Adipocyte (in vitro differentiated cells): ENCODE results near the gene RNF223.

Experiments
- DNase-seq: peaks from one replicate; pipeline ENCODE4 v3.0.0-alpha.2; 2015; ENCODE audit warnings: low read depth
- H3K27me3 ChIP-seq: replicated peaks from 2 replicates; pipeline ENCODE4 v1.7.0; 2013; ENCODE audit warnings: mild to moderate bottlenecking, low read length, moderate library complexity; ENCODE audit not compliant: control insufficient read depth, insufficient read depth
- H3K36me3 ChIP-seq: 2 replicates; pipeline ENCODE4 v1.7.0; 2013; ENCODE audit warnings: low read length, mild to moderate bottlenecking, moderate library complexity; ENCODE audit not compliant: control insufficient read depth, insufficient read depth, severe bottlenecking
- H3K4me1 ChIP-seq: 2 replicates; pipeline ENCODE4 v1.7.0; 2013; ENCODE audit warnings: mild to moderate bottlenecking, low read length, moderate library complexity; ENCODE audit not compliant: control insufficient read depth, insufficient read depth
- H3K4me3 ChIP-seq: 2 replicates; pipeline ENCODE4 v1.7.0; 2013; ENCODE audit warnings: mild to moderate bottlenecking, low read length, moderate library complexity
- H3K9ac ChIP-seq: 2 replicates; pipeline ENCODE4 v1.7.0; 2013; ENCODE audit warnings: mild to moderate bottlenecking, low read length, moderate library complexity
- H3K9me3 ChIP-seq: 2 replicates; pipeline ENCODE4 v1.7.0; 2013; ENCODE audit warnings: mild to moderate bottlenecking, low read length, moderate library complexity; ENCODE audit not compliant: control insufficient read depth

RNF223 gene

DNA sequence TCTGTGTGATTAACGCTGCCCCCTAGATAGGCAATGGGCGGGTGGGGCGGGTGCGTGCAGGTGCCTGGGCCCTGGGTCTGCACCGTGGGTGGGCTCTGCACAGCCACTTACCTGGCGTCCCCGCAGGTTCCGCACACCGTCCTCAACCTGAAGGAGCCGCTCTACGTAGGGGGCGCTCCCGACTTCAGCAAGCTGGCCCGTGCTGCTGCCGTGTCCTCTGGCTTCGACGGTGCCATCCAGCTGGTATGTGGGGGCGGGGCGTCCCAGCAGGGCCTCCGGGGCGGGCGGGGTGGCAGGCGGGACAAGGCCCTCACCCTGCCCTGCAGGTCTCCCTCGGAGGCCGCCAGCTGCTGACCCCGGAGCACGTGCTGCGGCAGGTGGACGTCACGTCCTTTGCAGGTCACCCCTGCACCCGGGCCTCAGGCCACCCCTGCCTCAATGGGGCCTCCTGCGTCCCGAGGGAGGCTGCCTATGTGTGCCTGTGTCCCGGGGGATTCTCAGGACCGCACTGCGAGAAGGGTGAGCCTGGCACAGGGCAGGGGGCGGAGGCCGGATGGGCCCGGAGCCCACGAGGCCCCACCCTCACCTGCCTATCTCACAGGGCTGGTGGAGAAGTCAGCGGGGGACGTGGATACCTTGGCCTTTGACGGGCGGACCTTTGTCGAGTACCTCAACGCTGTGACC, 22.8 kb downstream of the RNF223 start:
- Histone ChIP-seq H3K4me3 (no peak overlapping the region), H3K27me3 (no peaks in the 10 kb centered on the region), H3K36me3 (no peaks in the 10 kb centered on the region), H3K9ac (no peak overlapping the region), H3K4me1 (no peaks in the 10 kb centered on the region), H3K9me3 (no peaks in the 10 kb centered on the region)
- no peak for DNase-seq

DNA sequence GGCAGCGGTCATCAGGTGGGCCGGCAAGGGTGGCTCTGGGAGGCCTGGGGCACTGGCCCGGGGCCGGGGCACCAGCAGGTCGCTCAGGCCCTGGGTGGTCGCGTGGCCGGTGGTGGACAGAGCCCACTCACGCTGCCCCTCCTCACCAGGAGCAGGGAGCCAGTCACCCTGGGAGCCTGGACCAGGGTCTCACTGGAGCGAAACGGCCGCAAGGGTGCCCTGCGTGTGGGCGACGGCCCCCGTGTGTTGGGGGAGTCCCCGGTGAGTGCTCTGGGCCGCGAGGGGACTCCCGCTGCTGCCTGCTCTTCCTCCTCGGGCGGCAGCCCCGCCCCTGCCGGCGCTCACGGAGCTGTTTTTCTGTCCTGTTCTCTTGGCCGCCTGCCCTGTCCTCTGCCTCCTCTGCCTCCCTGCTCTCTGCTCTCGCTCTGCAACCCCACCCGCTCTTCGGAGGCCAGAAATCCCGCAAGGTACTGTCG, 23.5 kb downstream of the RNF223 start:
- Histone ChIP-seq H3K9ac (no peak overlapping the region), H3K9me3 (no peaks in the 10 kb centered on the region), H3K4me1 (no peaks in the 10 kb centered on the region), H3K27me3 (no peaks in the 10 kb centered on the region), H3K4me3 (no peak overlapping the region), H3K36me3 (no peaks in the 10 kb centered on the region)
- no peak for DNase-seq

DNA sequence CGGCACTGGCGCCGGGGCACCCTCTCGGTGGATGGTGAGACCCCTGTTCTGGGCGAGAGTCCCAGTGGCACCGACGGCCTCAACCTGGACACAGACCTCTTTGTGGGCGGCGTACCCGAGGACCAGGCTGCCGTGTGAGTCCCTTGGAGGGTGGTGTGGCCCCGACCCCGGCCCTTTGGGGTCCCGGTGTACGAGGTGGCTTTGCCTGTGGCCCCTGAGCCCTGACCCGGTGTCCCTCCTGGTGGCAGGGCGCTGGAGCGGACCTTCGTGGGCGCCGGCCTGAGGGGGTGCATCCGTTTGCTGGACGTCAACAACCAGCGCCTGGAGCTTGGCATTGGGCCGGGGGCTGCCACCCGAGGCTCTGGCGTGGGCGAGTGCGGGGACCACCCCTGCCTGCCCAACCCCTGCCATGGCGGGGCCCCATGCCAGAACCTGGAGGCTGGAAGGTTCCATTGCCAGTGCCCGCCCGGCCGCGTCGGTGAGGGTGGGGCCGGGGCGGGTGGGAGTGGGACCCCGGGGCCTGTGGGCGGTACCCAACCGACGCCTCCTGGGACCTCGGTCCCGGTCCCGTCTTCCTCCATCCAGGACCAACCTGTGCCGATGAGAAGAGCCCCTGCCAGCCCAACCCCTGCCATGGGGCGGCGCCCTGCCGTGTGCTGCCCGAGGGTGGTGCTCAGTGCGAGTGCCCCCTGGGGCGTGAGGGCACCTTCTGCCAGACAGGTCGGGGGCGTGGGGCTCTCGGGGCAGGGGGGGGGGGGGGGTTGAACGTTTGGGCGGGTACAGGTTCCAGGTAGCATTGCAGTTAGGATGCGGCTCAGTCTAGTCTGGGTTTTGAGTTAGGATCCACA, 24.6 kb downstream of the RNF223 start:
- H3K4me1 ChIP-seq, result no peaks in the 10 kb centered on the region
- no peak overlapping the region for H3K9ac ChIP-seq
- no peaks in the 10 kb centered on the region for H3K9me3 ChIP-seq
- DNase-seq, result no peak
- H3K27me3 ChIP-seq, result no peaks in the 10 kb centered on the region
- no peaks in the 10 kb centered on the region for H3K36me3 ChIP-seq
- H3K4me3 ChIP-seq, result no peak overlapping the region

DNA sequence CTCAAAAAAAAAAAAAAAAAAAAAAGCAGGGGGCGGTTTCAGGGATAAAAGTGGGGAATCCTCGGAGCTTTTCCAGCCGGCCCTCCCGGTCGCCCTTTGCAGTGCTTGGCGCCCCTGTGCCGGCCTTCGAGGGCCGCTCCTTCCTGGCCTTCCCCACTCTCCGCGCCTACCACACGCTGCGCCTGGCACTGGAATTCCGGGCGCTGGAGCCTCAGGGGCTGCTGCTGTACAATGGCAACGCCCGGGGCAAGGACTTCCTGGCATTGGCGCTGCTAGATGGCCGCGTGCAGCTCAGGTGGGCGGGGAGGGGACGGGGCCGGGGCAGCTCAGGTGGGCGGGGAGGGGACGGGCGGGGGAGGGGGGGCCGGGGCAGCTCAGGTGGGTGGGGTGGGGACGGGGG, 25.3 kb downstream of the RNF223 start:
- no peak for DNase-seq
- Histone ChIP-seq H3K9me3 (no peaks in the 10 kb centered on the region), H3K27me3 (no peaks in the 10 kb centered on the region), H3K36me3 (no peaks in the 10 kb centered on the region), H3K4me1 (no peaks in the 10 kb centered on the region), H3K9ac (no peak overlapping the region), H3K4me3 (no peak overlapping the region)

DNA sequence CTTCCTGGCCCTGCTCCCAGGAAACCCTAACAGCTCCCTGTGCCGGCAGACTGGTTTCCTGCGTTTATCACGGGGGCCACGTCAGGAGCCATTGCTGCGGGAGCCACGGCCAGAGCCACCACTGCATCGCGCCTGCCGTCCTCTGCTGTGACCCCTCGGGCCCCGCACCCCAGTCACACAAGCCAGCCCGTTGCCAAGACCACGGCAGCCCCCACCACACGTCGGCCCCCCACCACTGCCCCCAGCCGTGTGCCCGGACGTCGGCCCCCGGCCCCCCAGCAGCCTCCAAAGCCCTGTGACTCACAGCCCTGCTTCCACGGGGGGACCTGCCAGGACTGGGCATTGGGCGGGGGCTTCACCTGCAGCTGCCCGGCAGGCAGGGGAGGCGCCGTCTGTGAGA, 26.1 kb downstream of the RNF223 start:
- H3K9ac ChIP-seq, result no peak overlapping the region
- H3K4me1 ChIP-seq, result no peaks in the 10 kb centered on the region
- no peaks in the 10 kb centered on the region for H3K27me3 ChIP-seq
- DNase-seq, result no peak
- H3K4me3 ChIP-seq, result no peak overlapping the region
- no peaks in the 10 kb centered on the region for H3K9me3 ChIP-seq
- no peaks in the 10 kb centered on the region for H3K36me3 ChIP-seq

DNA sequence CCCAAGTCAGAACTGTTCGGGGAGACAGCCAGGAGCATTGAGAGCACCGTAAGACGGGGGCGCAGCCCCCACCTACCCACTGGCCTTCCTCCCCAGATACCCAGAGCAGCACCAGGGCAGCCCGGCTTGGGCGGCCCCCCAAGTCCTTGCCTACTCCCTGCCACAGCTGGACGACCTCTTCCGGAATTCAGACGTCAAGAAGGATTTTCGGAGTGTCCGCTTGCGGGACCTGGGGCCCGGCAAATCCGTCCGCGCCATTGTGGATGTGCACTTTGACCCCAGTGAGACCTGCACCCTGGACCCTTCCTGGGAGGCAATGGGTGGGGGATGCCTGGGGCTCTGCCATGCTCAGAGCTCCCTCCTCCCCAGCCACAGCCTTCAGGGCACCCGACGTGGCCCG, 26.7 kb downstream of the RNF223 start:
- H3K36me3 ChIP-seq, result no peaks in the 10 kb centered on the region
- no peaks in the 10 kb centered on the region for H3K9me3 ChIP-seq

DNA sequence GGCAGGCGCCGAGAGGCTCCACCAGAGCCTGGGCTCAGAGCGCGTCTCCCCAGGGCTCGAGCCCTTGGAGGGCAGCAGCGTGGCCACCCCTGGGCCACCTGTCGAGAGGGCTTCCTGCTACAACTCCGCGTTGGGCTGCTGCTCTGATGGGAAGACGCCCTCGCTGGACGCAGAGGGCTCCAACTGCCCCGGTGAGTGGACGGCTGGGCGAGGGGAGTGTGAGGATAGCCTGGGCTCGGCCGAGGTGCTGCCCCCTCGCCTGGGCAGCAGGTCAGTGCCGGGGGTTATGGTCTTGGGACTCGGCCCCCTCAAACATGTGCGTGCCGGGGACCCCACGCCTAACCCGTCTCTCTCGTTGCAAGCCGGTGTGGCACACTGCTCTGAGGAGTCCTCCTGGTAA, 27.3 kb downstream of the RNF223 start:
- Histone ChIP-seq H3K9ac (no peak overlapping the region), H3K9me3 (no peaks in the 10 kb centered on the region), H3K4me3 (no peak overlapping the region), H3K36me3 (no peaks in the 10 kb centered on the region), H3K4me1 (no peaks in the 10 kb centered on the region), H3K27me3 (no peaks in the 10 kb centered on the region)
- no peak for DNase-seq

More for the DNA sequence above, 26.7 kb downstream of the RNF223 start:
- no peaks in the 10 kb centered on the region for H3K4me1 ChIP-seq
- H3K9ac ChIP-seq, result no peak overlapping the region
- no peak overlapping the region for H3K4me3 ChIP-seq
- no peak for DNase-seq
- no peaks in the 10 kb centered on the region for H3K27me3 ChIP-seq

DNA sequence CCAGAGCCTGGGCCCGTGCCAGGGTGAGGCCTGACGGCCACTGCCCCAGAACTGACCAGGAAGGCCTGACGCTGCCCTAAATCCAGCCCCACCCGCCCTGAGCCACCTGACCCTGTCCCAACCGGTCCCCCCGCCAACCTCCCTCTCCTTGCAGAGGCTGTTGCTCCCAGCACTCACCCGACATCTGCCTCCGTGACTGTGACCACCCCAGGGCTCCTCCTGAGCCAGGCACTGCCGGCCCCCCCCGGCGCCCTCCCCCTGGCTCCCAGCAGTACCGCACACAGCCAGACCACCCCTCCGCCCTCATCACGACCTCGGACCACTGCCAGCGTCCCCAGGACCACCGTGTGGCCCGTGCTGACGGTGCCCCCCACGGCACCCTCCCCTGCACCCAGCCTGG, 27.9 kb downstream of the RNF223 start:
- no peak for DNase-seq
- Histone ChIP-seq H3K4me1 (no peaks in the 10 kb centered on the region), H3K36me3 (no peaks in the 10 kb centered on the region), H3K4me3 (no peak overlapping the region), H3K27me3 (no peaks in the 10 kb centered on the region), H3K9me3 (no peaks in the 10 kb centered on the region), H3K9ac (no peak overlapping the region)

DNA sequence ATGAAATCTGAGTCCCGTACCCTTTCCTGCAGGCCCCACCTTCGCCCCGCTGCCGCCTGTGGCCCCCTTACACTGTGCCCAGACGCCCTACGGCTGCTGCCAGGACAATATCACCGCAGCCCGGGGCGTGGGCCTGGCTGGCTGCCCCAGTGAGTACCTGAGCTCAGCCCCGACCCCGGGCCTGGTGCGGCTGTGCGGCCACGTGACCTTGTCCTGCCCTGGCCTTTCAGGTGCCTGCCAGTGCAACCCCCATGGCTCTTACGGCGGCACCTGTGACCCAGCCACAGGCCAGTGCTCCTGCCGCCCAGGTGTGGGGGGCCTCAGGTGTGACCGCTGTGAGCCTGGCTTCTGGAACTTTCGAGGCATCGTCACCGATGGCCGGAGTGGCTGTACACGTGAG, 29.0 kb downstream of the RNF223 start:
- DNase-seq, result no peak
- H3K36me3 ChIP-seq, result no peaks in the 10 kb centered on the region

DNA sequence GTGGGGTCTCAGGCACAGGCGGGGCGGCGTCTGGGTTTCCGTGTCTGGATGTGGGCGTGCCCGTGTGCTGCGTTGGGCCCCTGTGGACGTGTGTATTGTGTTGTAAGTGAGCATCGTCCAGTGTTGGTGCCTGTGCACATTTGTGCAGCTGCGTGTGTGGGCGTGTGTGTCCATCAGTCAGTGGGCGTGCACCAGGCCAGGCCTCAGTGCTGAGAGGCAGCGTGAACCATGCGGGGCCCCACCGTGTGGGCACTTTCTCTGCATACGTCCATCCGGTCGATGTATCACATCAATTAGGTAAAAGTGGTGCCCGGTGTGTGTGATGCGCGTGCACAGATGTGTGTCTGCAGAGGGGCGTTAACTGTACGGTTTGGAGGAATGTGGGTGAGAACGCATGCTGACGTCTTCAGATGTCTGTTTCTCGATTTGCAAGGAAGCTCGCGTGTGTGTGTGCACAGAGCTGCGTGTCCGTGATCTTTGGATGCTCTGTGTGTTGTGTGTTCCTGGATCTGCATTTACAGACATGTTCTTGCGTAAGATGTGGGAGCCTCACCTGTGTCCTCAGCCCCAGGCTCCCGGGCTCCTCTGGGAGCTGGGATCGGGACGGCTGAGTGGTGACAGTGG, 29.5 kb downstream of the RNF223 start:
- H3K4me1 ChIP-seq, result peaks cover 4% of the 10 kb centered on the region
- no peaks in the 10 kb centered on the region for H3K9me3 ChIP-seq
- no peaks in the 10 kb centered on the region for H3K36me3 ChIP-seq
- no peak overlapping the region for H3K9ac ChIP-seq
- H3K27me3 ChIP-seq, result peaks cover 8% of the 10 kb centered on the region
- no peak for DNase-seq
- no peak overlapping the region for H3K4me3 ChIP-seq

More for the DNA sequence above, 29.0 kb downstream of the RNF223 start:
- peaks cover 2% of the 10 kb centered on the region for H3K4me1 ChIP-seq
- H3K9ac ChIP-seq, result no peak overlapping the region
- H3K4me3 ChIP-seq, result no peak overlapping the region
- H3K27me3 ChIP-seq, result peaks cover 4% of the 10 kb centered on the region
- H3K9me3 ChIP-seq, result no peaks in the 10 kb centered on the region

DNA sequence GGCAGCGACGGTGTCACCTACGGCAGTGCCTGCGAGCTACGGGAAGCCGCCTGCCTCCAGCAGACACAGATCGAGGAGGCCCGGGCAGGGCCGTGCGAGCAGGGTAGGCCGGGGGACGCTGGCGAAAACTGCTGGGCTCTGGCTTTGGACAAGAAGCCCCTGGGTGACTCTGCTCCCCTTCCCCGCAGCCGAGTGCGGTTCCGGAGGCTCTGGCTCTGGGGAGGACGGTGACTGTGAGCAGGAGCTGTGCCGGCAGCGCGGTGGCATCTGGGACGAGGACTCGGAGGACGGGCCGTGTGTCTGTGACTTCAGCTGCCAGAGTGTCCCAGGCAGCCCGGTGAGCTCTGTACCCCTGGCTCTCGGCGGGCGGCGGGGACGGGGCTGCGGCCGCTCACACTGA, 30.2 kb downstream of the RNF223 start:
- Histone ChIP-seq H3K27me3 (peaks cover 14% of the 10 kb centered on the region), H3K4me1 (peaks cover 4% of the 10 kb centered on the region), H3K9me3 (no peaks in the 10 kb centered on the region), H3K9ac (no peak overlapping the region), H3K36me3 (no peaks in the 10 kb centered on the region), H3K4me3 (no peak overlapping the region)
- DNase-seq, result no peak
